Activated T-cell treated with anti-CD3 and anti-CD28 coated beads for 24 hours (primary cell): ENCODE data around the gene ARID1A.

Source experiments
- DNase-seq: peaks from one replicate; pipeline ENCODE4 v3.0.0-alpha.2; 2020; ENCODE audit warnings: low read depth

Gene ARID1A

DNA sequence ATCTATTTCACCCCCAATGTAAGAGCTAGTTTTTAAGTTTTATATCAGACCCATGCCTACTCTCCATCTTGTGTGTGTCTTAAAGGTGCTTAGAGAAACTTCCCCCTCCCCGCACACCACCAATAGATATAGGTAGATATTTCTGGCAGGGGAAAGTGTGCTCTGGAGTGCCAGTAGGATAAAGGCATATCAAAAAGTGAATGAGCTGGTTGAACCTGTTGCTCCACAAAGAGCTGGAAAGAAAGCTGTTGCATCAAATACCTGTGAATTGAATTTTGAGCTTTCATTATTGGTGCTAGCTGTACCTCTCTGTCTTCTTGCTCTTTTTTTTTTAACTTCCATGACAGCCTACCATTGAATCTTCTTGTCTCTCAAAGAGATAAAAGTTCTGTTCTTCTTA is 32.8 kb downstream of the ARID1A start:
- DNase-seq = no peak

DNA sequence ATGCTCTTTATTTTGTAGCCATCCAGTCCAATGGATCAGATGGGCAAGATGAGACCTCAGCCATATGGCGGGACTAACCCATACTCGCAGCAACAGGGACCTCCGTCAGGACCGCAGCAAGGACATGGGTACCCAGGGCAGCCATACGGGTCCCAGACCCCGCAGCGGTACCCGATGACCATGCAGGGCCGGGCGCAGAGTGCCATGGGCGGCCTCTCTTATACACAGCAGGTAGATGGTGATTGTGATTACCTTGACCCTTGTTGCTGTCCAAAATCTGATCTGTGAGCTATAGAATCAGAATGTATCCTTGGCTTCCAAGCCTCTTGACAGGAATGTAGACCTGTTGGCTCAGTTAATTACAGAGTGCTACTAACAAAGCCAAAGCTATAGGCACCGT is 33.8 kb downstream of the ARID1A start:
- no peak for DNase-seq

DNA sequence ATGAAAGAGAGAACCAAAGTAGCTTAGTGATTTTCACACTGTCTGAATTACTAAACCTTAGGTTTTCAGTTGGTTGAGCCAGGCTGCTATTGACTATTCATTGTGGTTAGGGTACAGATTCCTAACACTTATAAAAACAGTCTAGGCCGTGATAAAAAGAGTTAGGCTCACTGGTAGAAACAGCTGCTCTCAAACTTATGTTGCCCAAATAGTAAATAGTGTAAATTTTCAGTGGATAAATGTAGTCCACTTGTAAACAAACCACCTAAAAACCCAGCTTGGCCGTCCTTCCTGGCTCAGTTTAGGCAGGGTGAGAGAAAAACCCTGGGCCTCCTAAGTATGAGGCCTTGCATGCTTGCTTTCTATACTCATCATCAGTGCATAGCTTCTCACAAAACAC is 34.9 kb downstream of the ARID1A start:
- no peak for DNase-seq

DNA sequence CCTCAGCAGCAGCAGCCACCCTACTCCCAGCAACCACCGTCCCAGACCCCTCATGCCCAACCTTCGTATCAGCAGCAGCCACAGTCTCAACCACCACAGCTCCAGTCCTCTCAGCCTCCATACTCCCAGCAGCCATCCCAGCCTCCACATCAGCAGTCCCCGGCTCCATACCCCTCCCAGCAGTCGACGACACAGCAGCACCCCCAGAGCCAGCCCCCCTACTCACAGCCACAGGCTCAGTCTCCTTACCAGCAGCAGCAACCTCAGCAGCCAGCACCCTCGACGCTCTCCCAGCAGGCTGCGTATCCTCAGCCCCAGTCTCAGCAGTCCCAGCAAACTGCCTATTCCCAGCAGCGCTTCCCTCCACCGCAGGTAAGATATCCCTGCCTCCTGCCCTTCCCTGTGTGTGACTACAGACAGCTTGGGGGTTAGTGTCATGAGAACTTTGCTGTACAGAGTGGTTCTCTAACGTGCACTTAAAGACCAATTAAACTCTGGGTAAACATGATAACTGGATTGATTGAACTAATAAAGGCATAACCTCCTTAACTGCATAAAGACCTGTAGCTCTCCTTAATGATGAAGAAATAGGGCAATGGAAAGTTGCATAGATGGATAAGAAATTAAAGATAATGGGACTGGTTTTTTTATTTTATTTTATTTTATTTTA is 35.6 kb downstream of the ARID1A start:
- no peak for DNase-seq

DNA sequence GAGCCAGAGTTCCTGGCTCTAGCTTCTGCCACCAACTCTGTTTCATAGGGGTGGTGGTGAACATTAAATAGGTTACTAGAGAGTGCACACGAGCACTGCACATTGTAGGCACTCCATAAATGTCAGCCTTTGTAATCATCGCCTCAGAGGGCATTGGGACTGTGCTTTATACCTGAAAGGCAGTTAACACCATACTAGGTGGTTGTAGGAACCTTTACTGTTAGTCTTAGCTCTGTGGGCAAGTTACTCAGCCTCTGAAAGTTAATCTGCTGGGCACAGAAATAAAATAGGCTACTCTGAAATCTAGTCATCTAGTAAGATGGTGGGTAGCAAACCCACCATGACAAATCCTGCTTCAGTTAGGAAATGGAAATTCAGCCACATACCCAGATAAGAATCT is 37.6 kb downstream of the ARID1A start:
- DNase-seq = no peak

DNA sequence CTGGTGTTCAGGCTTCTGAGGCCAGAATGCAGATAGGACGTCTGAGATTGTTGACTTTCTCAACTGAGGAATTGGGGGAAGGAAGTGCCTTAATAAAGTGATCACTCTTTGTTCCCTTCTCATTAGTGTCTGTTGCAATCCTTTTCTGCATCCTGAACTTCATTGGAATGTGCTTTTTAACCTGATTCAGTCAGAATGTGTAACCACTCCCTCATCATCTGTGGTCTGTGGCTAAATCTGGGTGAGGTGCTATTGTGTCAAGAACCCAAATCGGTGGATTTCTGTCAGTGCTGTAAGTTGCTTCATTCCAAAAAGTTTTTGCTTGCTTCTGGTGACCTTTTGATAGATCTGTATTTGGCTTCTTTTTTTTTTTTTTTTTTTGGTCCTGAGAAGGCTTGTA is 38.2 kb downstream of the ARID1A start:
- DNase-seq = no peak

DNA sequence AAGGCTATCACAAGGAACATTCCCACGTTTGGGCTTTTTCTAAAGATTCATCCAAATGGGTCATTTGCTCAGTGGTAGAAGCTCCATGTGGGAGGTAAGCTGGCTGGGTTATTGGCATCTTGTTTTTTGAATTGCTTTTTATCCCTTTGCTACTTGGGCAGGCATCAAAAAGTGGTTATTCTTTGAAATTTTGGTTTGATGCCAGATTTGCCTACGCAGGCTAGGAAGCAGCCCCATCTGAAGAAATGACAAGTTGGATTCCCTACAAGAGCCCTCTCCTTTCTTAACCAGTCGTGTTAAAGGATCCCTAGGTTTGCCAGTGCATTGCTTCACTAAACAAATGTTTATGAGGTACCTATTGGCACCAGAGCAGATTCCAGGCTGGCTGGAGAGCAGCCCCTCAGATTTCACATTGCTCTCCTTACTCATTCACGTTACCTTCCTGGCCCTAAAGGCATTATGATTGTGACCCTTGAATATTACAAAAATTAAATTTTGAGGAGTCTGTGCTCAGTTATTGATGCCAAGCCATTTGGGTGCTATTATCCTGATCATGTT is 38.8 kb downstream of the ARID1A start:
- DNase-seq = no peak

DNA sequence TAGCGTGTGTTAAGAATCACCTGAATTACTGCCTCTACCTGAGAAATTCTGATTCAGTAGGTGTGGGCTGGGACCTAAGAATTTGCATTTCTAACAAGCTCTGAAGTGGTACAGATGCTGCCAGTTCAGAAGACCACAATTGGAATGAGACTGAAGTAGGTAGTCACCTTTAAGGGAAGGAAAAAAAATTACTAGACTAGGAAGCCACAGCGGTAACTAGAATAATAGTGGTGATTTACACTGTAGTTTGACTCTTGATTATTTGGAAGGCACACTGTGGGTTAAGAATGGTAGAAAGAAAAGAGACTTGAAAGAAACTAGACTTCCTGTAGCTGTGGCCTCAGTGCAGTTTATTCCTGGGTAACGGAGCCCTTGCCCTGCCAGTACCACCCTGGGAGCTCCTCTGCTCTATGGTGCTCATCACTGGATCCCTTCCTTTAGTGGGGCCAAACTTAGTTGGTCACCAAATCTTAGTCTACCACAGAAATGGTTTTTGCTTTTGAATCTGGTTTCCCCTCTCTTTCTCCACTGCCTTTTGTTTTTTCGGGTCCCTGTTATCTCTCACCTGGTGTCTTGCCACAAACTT is 43.6 kb downstream of the ARID1A start:
- DNase-seq = no peak

DNA sequence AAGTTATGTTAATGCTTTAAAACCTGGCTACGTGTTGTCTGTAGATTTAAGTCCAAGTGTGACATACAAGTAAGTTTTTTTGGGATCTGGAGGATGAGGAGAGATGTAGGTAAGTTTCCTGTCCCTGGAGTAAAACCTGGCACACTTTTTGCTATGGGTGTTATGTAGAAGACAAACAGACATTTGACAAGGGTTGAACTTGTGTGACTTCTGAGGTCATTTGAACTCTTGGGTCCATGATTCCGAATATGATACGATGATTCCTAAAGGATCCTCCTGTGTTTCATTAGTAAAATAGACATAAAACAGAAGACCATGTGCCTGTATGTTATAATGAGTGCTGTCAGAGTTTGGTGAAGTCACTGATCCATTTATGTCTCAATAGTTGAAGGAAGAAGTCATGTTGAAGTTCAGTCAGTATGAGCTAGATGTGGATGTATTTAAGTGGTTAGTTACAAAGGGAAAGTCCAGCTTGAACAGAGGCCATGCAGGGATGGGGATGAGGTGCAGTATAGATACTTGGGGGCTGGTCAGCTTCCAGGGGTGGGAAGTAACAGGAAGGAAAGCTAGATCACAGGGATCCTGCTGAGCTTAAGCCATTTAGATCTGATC is 44.3 kb downstream of the ARID1A start:
- DNase-seq = no peak

DNA sequence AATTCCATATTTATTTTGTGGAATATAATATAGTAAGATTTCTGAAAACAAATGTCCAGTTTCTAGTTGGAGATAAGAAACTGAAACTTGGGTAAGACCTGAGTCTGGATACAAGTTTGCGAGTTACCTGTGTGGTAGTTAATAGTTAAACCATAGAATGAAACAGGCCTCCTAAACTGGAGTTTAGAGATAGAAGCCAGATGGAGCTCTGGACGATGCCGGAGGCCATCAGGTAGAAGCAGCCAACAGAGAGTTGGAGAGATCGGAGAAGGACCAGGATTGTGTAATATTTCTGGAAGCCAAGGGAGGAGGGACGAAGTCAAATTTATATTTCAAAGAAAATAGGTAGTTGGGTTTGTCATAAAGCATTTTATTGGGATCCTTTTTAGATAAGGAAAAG is 45.1 kb downstream of the ARID1A start:
- no peak for DNase-seq

DNA sequence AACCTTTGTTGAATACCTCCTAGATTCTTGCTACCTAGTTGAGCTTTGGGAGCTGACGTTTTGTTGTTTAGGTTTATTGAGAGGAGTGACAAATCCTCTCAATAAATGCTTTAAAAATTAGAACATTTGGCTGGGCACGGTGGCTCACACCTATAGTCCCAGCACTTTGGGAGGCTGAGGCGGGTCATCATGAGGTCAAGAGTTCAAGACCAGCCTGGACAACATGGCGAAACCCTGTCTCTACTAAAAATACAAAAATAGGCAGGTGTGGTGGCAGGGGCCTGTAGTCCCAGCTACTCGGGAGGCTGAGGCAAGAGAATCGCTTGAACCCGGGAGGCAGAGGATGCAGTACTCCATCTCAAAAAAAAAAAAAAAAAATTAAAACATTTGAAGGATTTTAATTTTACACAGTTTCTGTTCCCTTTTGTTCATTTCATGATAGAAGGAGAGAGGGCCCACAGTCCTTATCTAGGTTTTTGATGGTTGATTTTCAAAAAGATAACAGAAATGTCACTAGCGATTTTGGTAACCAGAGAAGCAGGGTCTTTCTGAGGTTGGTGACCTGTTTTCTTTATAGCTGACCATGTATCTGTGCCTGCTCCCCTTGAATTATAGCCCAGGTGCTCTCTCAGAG is 47.7 kb downstream of the ARID1A start:
- DNase-seq = no peak

DNA sequence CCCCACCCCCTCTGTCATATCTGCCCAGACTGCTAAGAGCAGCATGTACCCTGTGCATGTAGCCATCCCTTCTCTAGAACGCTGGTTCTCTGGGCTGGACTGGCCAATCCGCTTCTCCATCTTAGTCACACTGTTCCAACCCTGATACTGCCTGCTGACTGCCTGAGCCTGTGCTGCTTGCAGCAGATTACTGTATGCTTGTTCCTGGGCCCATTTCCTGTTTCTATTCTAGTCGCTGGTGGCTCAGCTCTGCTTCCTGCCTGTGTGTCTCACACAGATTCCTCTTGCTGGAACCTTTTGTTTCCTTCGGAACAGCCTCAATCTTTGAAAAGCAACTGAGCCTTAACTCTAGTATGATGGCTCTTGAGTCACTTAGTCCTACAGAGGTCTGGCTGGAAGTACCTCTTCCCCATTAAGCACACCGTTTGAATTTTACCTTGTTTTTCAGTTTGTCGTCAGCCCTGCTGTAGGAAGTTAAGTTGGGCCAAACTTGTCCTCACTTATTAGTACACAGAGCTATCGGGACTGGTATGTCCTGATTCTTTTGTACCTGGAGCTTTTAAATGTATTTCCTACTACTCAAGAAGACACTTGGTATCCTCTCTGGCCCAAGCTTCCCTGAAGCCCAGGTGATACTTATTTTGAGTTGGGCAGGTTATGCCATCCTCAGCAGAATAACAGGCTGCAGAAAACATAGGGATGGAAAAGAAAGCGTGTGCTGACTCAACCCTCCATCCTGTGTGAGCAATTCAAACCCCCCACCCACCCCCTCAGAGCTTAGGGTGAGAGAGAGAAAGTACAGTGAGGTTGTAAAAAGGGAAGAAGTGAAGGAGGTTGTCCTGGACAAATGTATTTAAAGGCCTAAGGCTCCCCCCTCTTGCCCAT is 48.5 kb downstream of the ARID1A start:
- DNase-seq = peak; percentile 76

DNA sequence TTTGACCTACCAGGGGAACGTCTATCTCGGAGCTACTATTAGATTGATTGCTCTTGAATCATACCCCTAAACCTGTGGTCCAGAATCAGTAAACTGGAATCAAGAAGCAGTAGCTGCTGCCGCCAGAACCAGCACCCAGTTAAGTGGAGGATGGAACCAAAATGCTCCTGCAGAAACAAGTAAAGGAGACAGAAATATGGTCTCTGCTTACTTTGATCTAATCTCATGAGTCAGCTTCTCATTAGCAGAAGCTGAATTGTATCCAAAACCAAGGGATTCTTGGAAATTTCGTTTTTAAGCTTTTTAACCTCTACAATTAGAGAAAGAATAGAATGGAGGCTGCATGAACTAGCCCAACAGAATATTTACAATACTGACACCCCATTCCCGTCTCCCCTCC is 49.4 kb downstream of the ARID1A start:
- no peak for DNase-seq

DNA sequence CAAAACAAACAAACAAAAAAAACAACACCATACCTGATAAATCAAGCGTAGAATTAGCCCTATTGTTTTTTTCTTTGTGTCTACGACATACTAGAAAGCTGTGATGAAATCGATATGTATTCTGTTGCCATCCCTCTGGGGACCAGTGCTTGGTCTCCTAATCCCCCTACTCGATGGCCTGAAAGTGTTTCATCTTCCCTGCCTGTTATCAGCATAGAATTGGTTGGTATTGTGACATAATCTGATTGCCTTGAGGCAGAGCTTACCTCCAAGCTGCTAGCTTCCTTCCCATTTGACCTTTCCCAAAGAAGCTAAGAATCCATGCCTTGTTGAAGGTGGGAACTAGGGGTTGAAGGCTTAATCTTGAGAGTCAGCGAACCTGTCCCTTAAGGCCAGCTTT is 51.2 kb downstream of the ARID1A start:
- DNase-seq = no peak

DNA sequence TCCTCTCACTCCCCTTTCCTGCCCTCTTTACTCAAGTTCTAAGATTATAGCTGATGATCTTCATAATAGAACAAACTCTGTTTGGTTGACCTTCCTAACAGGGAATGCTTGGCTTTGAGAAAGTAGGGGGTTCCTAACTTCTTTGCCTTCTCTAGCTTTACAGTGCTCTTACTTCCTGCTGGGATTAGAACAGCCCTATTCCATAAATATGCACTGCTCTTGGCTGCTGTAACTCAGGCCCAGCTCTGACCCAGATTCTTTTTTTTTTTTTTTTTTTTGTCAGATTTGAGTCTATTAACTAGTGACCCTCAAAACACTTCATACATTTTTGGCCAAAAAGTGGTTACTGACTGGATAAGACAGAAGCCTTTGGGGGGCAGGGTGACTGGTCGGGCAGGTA is 52.5 kb downstream of the ARID1A start:
- no peak for DNase-seq

DNA sequence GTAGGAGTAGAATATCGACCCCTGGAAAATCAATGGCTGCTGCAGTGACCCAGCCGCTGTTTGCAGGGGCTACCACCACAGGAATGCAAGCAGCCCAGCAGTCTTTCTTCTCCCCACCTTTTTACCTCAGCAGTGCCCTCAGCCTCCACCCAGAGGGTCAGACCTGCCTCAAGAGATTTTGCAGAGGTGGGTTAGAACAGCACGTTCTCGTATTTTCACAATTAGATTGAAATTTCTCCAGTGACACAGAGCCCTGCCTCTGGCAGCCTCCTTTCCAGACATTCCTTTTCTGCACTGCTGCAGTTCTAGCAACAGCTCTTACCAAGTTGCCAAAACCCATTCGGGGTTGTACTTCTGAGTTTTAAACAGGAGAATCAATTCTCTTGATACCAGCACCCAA is 53.6 kb downstream of the ARID1A start:
- no peak for DNase-seq

DNA sequence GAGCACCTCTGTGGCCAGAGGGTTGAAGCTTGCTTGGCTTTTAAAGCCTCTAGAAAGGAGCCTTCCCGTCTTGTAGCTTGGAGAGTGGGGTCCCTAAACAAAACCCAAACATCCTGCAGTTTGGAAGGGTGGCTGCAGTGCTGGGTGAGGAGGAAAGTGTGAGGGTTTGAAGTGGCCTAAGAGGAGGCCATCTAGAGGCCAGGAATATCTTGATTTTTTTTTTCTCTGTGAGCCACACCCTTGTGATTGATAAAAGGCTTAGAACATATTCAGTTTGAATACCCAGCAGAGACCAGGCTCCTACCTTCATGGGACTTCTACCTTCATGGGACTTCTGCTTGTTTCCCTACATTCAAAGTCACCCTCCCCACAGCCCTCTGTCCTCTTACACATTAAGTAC is 54.6 kb downstream of the ARID1A start:
- DNase-seq = no peak

DNA sequence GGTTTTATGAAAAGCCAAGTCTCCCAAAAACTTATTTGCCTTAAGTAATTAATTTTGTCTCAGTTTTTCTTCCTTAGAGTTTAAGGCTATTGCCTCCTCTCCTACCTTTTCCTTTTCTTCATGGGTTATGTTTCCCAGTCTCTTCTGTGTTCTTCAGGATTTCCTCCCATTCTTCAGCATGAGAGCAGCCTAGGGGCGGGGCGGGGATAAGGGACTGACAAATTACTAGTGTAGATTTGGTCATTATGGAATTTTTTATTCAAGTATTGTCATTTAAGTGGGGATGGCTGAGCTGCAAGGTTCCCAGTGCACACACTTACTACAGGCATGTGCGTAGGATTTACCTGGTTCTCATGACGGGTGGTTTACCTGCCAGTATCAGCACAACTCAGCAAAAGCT is 56.7 kb downstream of the ARID1A start:
- no peak for DNase-seq

DNA sequence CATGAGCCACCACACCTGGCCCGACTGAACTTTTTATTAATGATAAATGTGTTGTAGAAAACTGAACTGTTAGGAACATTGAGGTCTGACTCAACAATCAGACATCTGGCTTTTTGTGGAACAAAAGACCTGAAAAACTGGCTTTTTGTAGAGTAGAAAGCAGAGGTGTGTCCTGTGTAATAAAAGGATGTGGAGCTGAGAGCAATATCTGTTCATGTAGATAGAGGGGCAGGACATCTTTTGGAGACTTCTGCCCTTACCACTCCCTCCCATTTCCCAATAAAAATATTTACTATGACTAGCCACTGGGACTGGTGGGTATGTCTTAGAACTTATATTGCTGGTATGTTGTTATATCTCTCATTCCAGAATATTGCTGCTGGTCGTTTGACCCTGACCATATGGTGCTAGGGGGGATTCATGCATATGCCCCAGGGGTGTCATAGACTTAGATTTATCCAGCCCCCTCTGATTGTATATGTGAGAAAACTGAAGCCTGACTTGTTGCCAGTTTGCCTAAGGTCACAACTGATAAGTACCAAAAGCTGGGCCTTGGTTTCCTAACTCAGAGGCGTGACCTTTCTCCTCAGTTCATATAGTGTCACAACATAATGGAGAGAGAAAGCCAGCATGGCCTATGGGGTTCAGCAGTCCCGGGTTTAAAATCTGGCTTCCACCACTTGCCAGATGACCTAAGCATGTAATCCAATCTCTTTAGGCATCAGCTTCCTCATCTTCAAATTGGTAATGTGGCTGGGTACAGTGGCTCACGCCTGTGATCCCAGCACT is 58.5 kb downstream of the ARID1A start:
- no peak for DNase-seq

DNA sequence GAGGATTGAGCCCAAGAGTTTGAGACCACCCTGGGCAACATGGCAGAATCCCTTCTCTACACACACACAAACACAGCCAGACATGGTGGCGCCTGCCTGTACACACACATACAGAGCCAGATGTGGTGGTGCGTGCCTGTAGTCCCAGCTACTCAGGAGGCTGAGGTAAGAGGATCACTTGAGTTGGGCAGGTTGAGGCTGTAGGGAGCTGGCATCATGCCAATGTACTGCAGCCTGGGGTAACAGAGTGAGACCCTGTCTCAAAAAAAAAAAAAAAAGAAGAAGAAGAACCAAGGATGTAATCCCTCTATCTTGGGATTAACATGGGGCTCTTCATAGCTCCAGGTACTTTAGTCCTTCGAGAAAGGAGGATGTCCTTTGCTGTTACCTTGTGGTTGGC is 62.5 kb downstream of the ARID1A start:
- DNase-seq = no peak

DNA sequence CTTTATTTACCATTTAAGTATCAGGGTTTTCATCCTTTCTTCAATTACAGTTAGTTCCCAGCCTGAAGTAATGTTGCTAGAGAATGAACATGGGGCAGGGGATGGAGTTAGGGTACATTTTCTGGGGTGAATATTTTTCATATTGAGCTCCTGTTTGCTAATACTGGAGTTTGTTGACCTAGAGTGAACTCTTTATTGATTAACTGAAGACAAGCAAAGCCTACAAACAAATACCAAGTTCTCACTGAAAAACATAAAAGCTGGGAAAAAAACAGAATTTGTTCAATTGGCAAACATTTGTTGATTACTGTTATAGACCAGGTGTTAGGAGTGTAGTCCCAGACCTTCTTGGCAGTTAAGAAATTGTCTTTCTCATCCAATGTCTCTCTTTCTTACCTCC is 63.7 kb downstream of the ARID1A start:
- DNase-seq = no peak
